Keratinocyte (primary cell): ENCODE data around the gene CERK. TPM values are rescaled to one million over a fixed set of nuclear protein-coding genes. Genes with fewer than 3 reads are reported as not detected.

ENCODE experiments used
- DNase-seq: peaks from one replicate; pipeline ENCODE4 v3.0.0-alpha.2; 2011; ENCODE audit warnings: low read depth, missing footprints, low spot score
- FAIRE-seq: peaks from 2 replicates; lab custom pipeline; 2011; peaks lifted over from hg19 to GRCh38; lab: Jason Lieb, UNC
- H2AFZ ChIP-seq: 2 replicates; pipeline ENCODE4 v1.6.0; 2012; ENCODE audit warnings: low read length, control low read depth, inconsistent platforms; ENCODE audit not compliant: control insufficient read depth
- H3K27ac ChIP-seq: 2 replicates; pipeline ENCODE4 v1.5.1; 2011; ENCODE audit warnings: low read length; ENCODE audit not compliant: control insufficient read depth, insufficient read depth
- H3K27me3 ChIP-seq: 3 replicates; pipeline ENCODE4 v1.6.0; 2011; ENCODE audit warnings: low read length; ENCODE audit not compliant: control insufficient read depth, insufficient read depth; ENCODE audit errors: extremely low read depth
- H3K36me3 ChIP-seq, 2 experiments: 2 replicates in 1 of 2; 3 replicates in 1 of 2; pipeline ENCODE4 v1.5.1; 2011; ENCODE audit warnings: low read length in 2 of 2, mild to moderate bottlenecking in 1 of 2; ENCODE audit not compliant: control insufficient read depth in 2 of 2, insufficient read depth in 2 of 2; ENCODE audit errors: extremely low read depth in 1 of 2
- H3K4me1 ChIP-seq: 3 replicates; pipeline ENCODE4 v1.5.1; 2011; ENCODE audit warnings: low read length; ENCODE audit not compliant: control insufficient read depth, insufficient read depth; ENCODE audit errors: extremely low read depth
- H3K4me2 ChIP-seq: 3 replicates; pipeline ENCODE4 v1.6.0; 2011; ENCODE audit warnings: low read depth, low read length; ENCODE audit not compliant: control insufficient read depth, insufficient read depth; ENCODE audit errors: extremely low read depth
- H3K4me3 ChIP-seq, 3 experiments: fragments of 200-600 bp in 1 of 3; sonication (generic) in 1 of 3; 2 replicates in 2 of 3; 3 replicates in 1 of 3; pipeline ENCODE4 v1.5.1; 2011 to 2016; ENCODE audit warnings: low read length in 3 of 3, mild to moderate bottlenecking in 3 of 3, control low read depth in 2 of 3, inconsistent platforms in 1 of 3, low read depth in 1 of 3, mixed read lengths in 1 of 3, mixed run types in 1 of 3, moderate library complexity in 1 of 3; ENCODE audit not compliant: control insufficient read depth in 2 of 3, insufficient read depth in 2 of 3; ENCODE audit errors: extremely low read depth in 1 of 3
- H3K79me2 ChIP-seq: 2 replicates; pipeline ENCODE4 v1.6.0; 2012; ENCODE audit warnings: low read length; ENCODE audit not compliant: control insufficient read depth, insufficient read depth
- H3K9ac ChIP-seq: 3 replicates; pipeline ENCODE4 v1.6.0; 2011; ENCODE audit warnings: low read length; ENCODE audit not compliant: control insufficient read depth, insufficient read depth; ENCODE audit errors: extremely low read depth
- H3K9me1 ChIP-seq: 3 replicates; pipeline ENCODE4 v1.6.0; 2011; ENCODE audit warnings: low read length; ENCODE audit not compliant: control insufficient read depth, insufficient read depth; ENCODE audit errors: extremely low read depth
- H3K9me3 ChIP-seq: 2 replicates; pipeline ENCODE4 v1.5.1; 2012; ENCODE audit warnings: low read depth, low read length; ENCODE audit not compliant: control insufficient read depth
- H4K20me1 ChIP-seq: 3 replicates; pipeline ENCODE4 v1.6.0; 2011; ENCODE audit warnings: low read length; ENCODE audit not compliant: control insufficient read depth, insufficient read depth; ENCODE audit errors: extremely low read depth
- CTCF ChIP-seq, 3 experiments: IDR thresholded peaks in 1 of 3; conservative IDR thresholded peaks in 1 of 3; optimal IDR thresholded peaks in 1 of 3; 2 replicates in 2 of 3; 3 replicates in 1 of 3; pipeline versions ENCODE3 to v1.5.1; 2011; ENCODE audit warnings: low read length in 3 of 3, mild to moderate bottlenecking in 3 of 3, moderate library complexity in 2 of 3, control low read depth in 1 of 3, inconsistent platforms in 1 of 3; ENCODE audit not compliant: insufficient read depth in 2 of 3; ENCODE audit errors: extremely low read depth in 1 of 3
- EZH2 ChIP-seq: IDR thresholded peaks from one replicate; pipeline ENCODE4 v1.6.1; 2012; ENCODE audit warnings: inconsistent platforms, mild to moderate bottlenecking, low read length, moderate library complexity
- dilution Hi-C: fragments of 300-500 bp; cut with MboI; formaldehyde crosslinking; loops from one replicate; pipeline ENCODE4 v1.7.0; 2020; ENCODE audit warnings: low sequenced_read_pairs; ENCODE audit not compliant: extremely low pct_ligation_motif_present
- polyA plus RNA-seq, 5 experiments: library from polyadenylated mRNA; depleted of rRNA in 3 of 5; stranded (reverse) in 3 of 5; stranded (forward) in 1 of 5; unstranded in 1 of 5; fragments of >200 nt; gene quantifications; 1 replicate in 1 of 5; 2 replicates in 3 of 5; 3 replicates in 1 of 5; pipeline versions ENCODE4 v1.2.1 to v1.2.3, GENCODE V29; 2011 to 2012; ENCODE audit warnings: missing spikeins in 2 of 5, low read depth in 1 of 5, low replicate concordance in 1 of 5

Gene CERK
- polyA plus RNA-seq, 1 donor (not counting 4 experiments of a cell fraction or from before 2014, with no cell fraction given), result 11.9 TPM

GRCh38 chr22:46703996-46704370 lies 34.1 kb downstream of the CERK start:
- Histone ChIP-seq H3K9me3 (no peaks in the 10 kb centered on the region), H3K27me3 (no peaks in the 10 kb centered on the region), H3K79me2 (no peaks in the 10 kb centered on the region), H2AFZ (no peak overlapping the region), H3K9me1 (no peaks in the 10 kb centered on the region), H3K4me1 (no peaks in the 10 kb centered on the region), H3K4me2 (no peak overlapping the region), H4K20me1 (no peaks in the 10 kb centered on the region), H3K27ac (no peak overlapping the region), H3K4me3 (no peak overlapping the region), H3K36me3 (peaks cover 15 to 19% of the 10 kb centered on the region in 2 experiments), H3K9ac (no peak overlapping the region)
- dilution Hi-C loops, result no loop called here
- FAIRE-seq (no peak), DNase-seq (no peak)
- no peak for TF ChIP-seq EZH2
- no peak for TF ChIP-seq CTCF (optimal IDR thresholded peaks at IDR 0.05 in 1 of 3, IDR thresholded peaks at IDR 0.05 in 1 of 3, conservative IDR thresholded peaks at IDR 0.05 in 1 of 3; ENCODE audit: extremely low read depth in 1 of 3, insufficient read depth in 2 of 3, low read length in 3 of 3)

- H4K20me1 ChIP-seq, result no peaks in the 10 kb centered on the region
- H3K4me3 ChIP-seq, result no peak overlapping the region
- H3K79me2 ChIP-seq, result no peaks in the 10 kb centered on the region
- H3K36me3 ChIP-seq, result peaks cover 15 to 16% of the 10 kb centered on the region in 2 experiments
- no peaks in the 10 kb centered on the region for H3K9me1 ChIP-seq
- no peak overlapping the region for H3K9ac ChIP-seq
- no peaks in the 10 kb centered on the region for H3K9me3 ChIP-seq
- no peak for DNase-seq
- H3K27ac ChIP-seq, result no peak overlapping the region
- no peak for FAIRE-seq
- no peak for TF ChIP-seq CTCF (optimal IDR thresholded peaks at IDR 0.05 in 1 of 3, IDR thresholded peaks at IDR 0.05 in 1 of 3, conservative IDR thresholded peaks at IDR 0.05 in 1 of 3; ENCODE audit: extremely low read depth in 1 of 3, insufficient read depth in 2 of 3, low read length in 3 of 3)
- no peak for TF ChIP-seq EZH2
- no peaks in the 10 kb centered on the region for H3K4me1 ChIP-seq
- dilution Hi-C loops, result no loop called here
- H2AFZ ChIP-seq, result no peak overlapping the region
- H3K27me3 ChIP-seq, result no peaks in the 10 kb centered on the region
- no peak overlapping the region for H3K4me2 ChIP-seq
Measured at GRCh38 chr22:46703171-46703995, 34.7 kb downstream of the CERK start.
